Activated CD4-positive, alpha-beta T cell treated with anti-CD3 and anti-CD28 coated beads, Interleukin-2, amount 50 U/mL, for 1 hour (primary cell): ENCODE results near the gene GRK1.

Source experiments
- DNase-seq: peaks from one replicate; pipeline ENCODE4 v3.0.0-alpha.2; 2020

The GRK1 gene

GRCh38 chr13:113783200-113783881 lies 116.3 kb downstream of the GRK1 start:
- DNase-seq = no peak

- DNase-seq = no peak
These were observed 117.1 kb downstream of the GRK1 start for GRCh38 chr13:113783966-113784644.

GRCh38 chr13:113784645-113785024 lies 117.6 kb downstream of the GRK1 start:
- no peak for DNase-seq

- no peak for DNase-seq
These were observed 118.3 kb downstream of the GRK1 start for GRCh38 chr13:113785051-113786010.

- DNase-seq = no peak
These were observed 119.3 kb downstream of the GRK1 start for GRCh38 chr13:113786262-113786841.
